Naive thymus-derived CD4-positive, alpha-beta T cell (primary cell): ENCODE data around the gene SLC38A3. TPM values are rescaled to one million over a fixed set of nuclear protein-coding genes. Genes with fewer than 3 reads are reported as not detected.
A peak's percentile ranks its signal among the peaks of the same experiment; 100 is the strongest.

ENCODE experiments used
- ATAC-seq: fragments of 150-1000 bp; cut with Tn5 transposase; 2 replicates; pipeline ENCODE4 v1.10.0; 2021; ENCODE audit warnings: mild to moderate bottlenecking, moderate library complexity
- CTCF ChIA-PET: fragments of 350-600 bp; sonication (Branson Sonifier 250); formaldehyde crosslinking; loops from one replicate; lab custom pipeline; 2021; ENCODE audit warnings: antibody characterized with exemption; lab: Charles Lee
- POLR2A ChIA-PET: fragments of 350-600 bp; sonication (Branson Sonifier 250); formaldehyde crosslinking; loops from one replicate; lab custom pipeline; 2021; ENCODE audit warnings: antibody characterized with exemption, inconsistent platforms; lab: Charles Lee
- DNase-seq, 9 donors: peaks; one replicate each; pipeline versions ENCODE4 v3.0.0 to v3.0.0-alpha.2; 2020 to 2022; ENCODE audit warnings: mixed read lengths in 1 of 9
- H3K27ac ChIP-seq: one replicate; pipeline ENCODE4 v1.7.0; 2013; ENCODE audit warnings: mild to moderate bottlenecking, low read depth, low read length, moderate library complexity
- H3K27me3 ChIP-seq, 2 donors: one replicate each; pipeline ENCODE4 v1.7.0; 2013; ENCODE audit warnings: low read length in 2 of 2, mild to moderate bottlenecking in 2 of 2, moderate library complexity in 2 of 2; ENCODE audit not compliant: control insufficient read depth in 2 of 2, insufficient read depth in 2 of 2
- H3K36me3 ChIP-seq, 3 experiments: 1 replicate in 2 of 3; 2 replicates in 1 of 3; pipeline ENCODE4 v1.7.0; 2013; ENCODE audit warnings: low read length in 3 of 3, mild to moderate bottlenecking in 3 of 3, moderate library complexity in 1 of 3; ENCODE audit not compliant: insufficient read depth in 3 of 3, control insufficient read depth in 2 of 3
- H3K4me1 ChIP-seq, 2 donors: one replicate each; pipeline ENCODE4 v1.7.0; 2013; ENCODE audit warnings: low read length in 2 of 2, mild to moderate bottlenecking in 2 of 2, moderate library complexity in 1 of 2; ENCODE audit not compliant: control insufficient read depth in 2 of 2, insufficient read depth in 2 of 2
- H3K4me3 ChIP-seq: 2 replicates; pipeline ENCODE4 v1.7.0; 2013; ENCODE audit warnings: mild to moderate bottlenecking, low read length
- H3K9me3 ChIP-seq, 3 experiments: 1 replicate in 2 of 3; 2 replicates in 1 of 3; pipeline ENCODE4 v1.7.0; 2013; ENCODE audit warnings: low read length in 3 of 3; ENCODE audit not compliant: control insufficient read depth in 2 of 3
- H3K27ac Mint-ChIP-seq, 9 donors: one replicate each; pipeline ENCODE4 v1.8.0; 2020 to 2022; ENCODE audit warnings: mixed read lengths in 9 of 9, mild to moderate bottlenecking in 8 of 9, moderate library complexity in 5 of 9, inconsistent platforms in 2 of 9
- H3K27me3 Mint-ChIP-seq, 5 donors: one replicate each; pipeline ENCODE4 v1.8.0; 2021 to 2022; ENCODE audit warnings: mixed read lengths in 5 of 5, mild to moderate bottlenecking in 1 of 5
- H3K36me3 Mint-ChIP-seq, 5 donors: one replicate each; pipeline ENCODE4 v1.8.0; 2020 to 2022; ENCODE audit warnings: mixed read lengths in 5 of 5, mild to moderate bottlenecking in 3 of 5, inconsistent platforms in 1 of 5
- H3K4me1 Mint-ChIP-seq, 7 donors: one replicate each; pipeline ENCODE4 v1.8.0; 2020 to 2022; ENCODE audit warnings: mixed read lengths in 7 of 7, mild to moderate bottlenecking in 3 of 7, inconsistent platforms in 1 of 7
- H3K4me3 Mint-ChIP-seq, 10 donors: one replicate each; pipeline ENCODE4 v1.8.0; 2020 to 2022; ENCODE audit warnings: mild to moderate bottlenecking in 10 of 10, mixed read lengths in 10 of 10, moderate library complexity in 6 of 10, inconsistent platforms in 2 of 10
- H3K9me3 Mint-ChIP-seq, 11 donors: one replicate each; pipeline ENCODE4 v1.8.0; 2020 to 2022; ENCODE audit warnings: mixed read lengths in 11 of 11, mild to moderate bottlenecking in 4 of 11, inconsistent platforms in 1 of 11, moderate library complexity in 1 of 11
- intact Hi-C, 2 donors: fragments of 100-400 bp; cut with micrococcal nuclease; formaldehyde crosslinking; loops; one replicate each; pipeline ENCODE4 v1.15.1; 2023
- polyA plus RNA-seq, 2 donors: library from polyadenylated mRNA; unstranded; fragments of 300-500 nt; fragmentation: Illumina TruSeq; gene quantifications; one replicate each; pipeline ENCODE4 v1.2.3, GENCODE V29; 2021
- total RNA-seq, 6 experiments: library from RNA in 5 of 6; stranded (reverse) in 5 of 6; gene quantifications; 1 replicate in 5 of 6; 2 replicates in 1 of 6; pipeline ENCODE4 v1.2.3 and lab custom pipeline; 2021 to 2026

Gene SLC38A3
- total and polyA plus RNA-seq, 7 experiments from 2014 or later, result 1.8 TPM; not detected in 6

DNA sequence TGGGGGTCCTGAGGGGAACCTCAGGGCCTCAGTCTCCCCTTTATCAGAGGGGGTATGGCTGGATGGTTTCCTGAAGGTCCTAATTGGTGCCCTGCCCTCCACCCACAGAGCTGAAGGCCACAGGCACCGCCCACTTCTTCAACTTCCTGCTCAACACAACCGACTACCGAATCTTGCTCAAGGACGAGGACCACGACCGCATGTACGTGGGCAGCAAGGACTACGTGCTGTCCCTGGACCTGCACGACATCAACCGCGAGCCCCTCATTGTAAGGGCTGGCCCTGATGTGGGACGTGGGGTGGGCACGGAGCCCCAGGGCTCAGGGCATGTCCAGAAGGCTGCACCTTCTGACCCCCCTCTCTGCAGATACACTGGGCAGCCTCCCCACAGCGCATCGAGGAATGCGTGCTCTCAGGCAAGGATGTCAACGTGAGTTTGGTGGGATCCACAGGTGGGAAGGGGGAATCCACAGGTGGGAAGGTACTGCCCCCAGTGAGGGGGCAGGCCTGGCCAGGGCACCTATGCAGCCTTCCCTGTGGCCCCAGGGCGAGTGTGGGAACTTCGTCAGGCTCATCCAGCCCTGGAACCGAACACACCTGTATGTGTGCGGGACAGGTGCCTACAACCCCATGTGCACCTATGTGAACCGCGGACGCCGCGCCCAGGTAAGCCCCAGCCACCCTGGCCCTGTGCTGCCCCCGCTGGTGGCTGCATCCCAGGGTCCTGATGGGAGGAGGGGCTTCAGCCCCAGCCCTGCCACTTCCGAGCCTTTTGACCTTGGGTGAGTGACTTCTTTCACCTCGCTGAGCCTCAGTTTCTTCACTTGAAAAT lies 31.2 kb upstream of the SLC38A3 start:
- H3K4me1 Mint-ChIP-seq, result peaks cover 0 to 4% (median 2%) of the 10 kb centered on the region in 7 donors
- ATAC-seq (no peak), DNase-seq (no peak)
- peak overlapping the region in 1 of 10 donors; percentile 33 for H3K4me3 Mint-ChIP-seq
- ChIA-PET CTCF (no interaction called here), POLR2A (no interaction called here)
- peak overlapping the region in 1 of 9 donors; percentile 23 for H3K27ac Mint-ChIP-seq
- H3K27me3 Mint-ChIP-seq, result no peaks in the 10 kb centered on the region
- Histone ChIP-seq H3K4me1 (no peaks in the 10 kb centered on the region), H3K27me3 (no peaks in the 10 kb centered on the region), H3K27ac (no peak overlapping the region), H3K36me3 (no peaks in the 10 kb centered on the region), H3K9me3 (no peaks in the 10 kb centered on the region), H3K4me3 (no peak overlapping the region)
- intact Hi-C loops, result no loop called here
- no peaks in the 10 kb centered on the region for H3K9me3 Mint-ChIP-seq
- no peaks in the 10 kb centered on the region for H3K36me3 Mint-ChIP-seq

GRCh38 chr3:50174517-50174895 lies 30.6 kb upstream of the SLC38A3 start:
- H3K9me3 Mint-ChIP-seq, result no peaks in the 10 kb centered on the region
- peaks cover 0 to 4% (median 2%) of the 10 kb centered on the region in 7 donors for H3K4me1 Mint-ChIP-seq
- H3K4me3 Mint-ChIP-seq, result no peak overlapping the region
- intact Hi-C loops, result no loop called here
- H3K36me3 Mint-ChIP-seq, result no peaks in the 10 kb centered on the region
- Histone ChIP-seq H3K9me3 (no peaks in the 10 kb centered on the region), H3K36me3 (no peaks in the 10 kb centered on the region), H3K27me3 (no peaks in the 10 kb centered on the region), H3K4me1 (no peaks in the 10 kb centered on the region), H3K4me3 (no peak overlapping the region), H3K27ac (no peak overlapping the region)
- H3K27me3 Mint-ChIP-seq, result no peaks in the 10 kb centered on the region
- H3K27ac Mint-ChIP-seq, result no peak overlapping the region
- ChIA-PET POLR2A (no interaction called here), CTCF (no interaction called here)
- DNase-seq (no peak), ATAC-seq (no peak)

- no peaks in the 10 kb centered on the region for H3K27me3 Mint-ChIP-seq
- ATAC-seq (no peak), DNase-seq (no peak)
- H3K4me1 Mint-ChIP-seq, result peaks cover 0 to 6% (median 2%) of the 10 kb centered on the region in 7 donors
- no peak overlapping the region for H3K27ac Mint-ChIP-seq
- no peak overlapping the region for H3K4me3 Mint-ChIP-seq
- Histone ChIP-seq H3K4me3 (no peak overlapping the region), H3K4me1 (no peaks in the 10 kb centered on the region), H3K27me3 (no peaks in the 10 kb centered on the region), H3K27ac (no peak overlapping the region), H3K36me3 (no peaks in the 10 kb centered on the region), H3K9me3 (no peaks in the 10 kb centered on the region)
- ChIA-PET POLR2A (no interaction called here), CTCF (no interaction called here)
- intact Hi-C loops, result no loop called here
- H3K36me3 Mint-ChIP-seq, result no peaks in the 10 kb centered on the region
- no peaks in the 10 kb centered on the region for H3K9me3 Mint-ChIP-seq
Observed at GRCh38 chr3:50174947-50175524, 30.0 kb upstream of the SLC38A3 start.

GRCh38 chr3:50177346-50177745 lies 27.7 kb upstream of the SLC38A3 start:
- no peaks in the 10 kb centered on the region for H3K9me3 ChIP-seq
- no peak overlapping the region for H3K4me3 Mint-ChIP-seq
- no peak for DNase-seq
- no peak overlapping the region for H3K4me3 ChIP-seq
- no peaks in the 10 kb centered on the region for H3K9me3 Mint-ChIP-seq
- no peak for ATAC-seq
- CTCF ChIA-PET, result no interaction called here
- no peaks in the 10 kb centered on the region for H3K27me3 ChIP-seq
- no peaks in the 10 kb centered on the region for H3K4me1 ChIP-seq
- peaks cover 0 to 6% (median 2%) of the 10 kb centered on the region in 7 donors for H3K4me1 Mint-ChIP-seq
- intact Hi-C loops, result no loop called here
- H3K36me3 Mint-ChIP-seq, result no peaks in the 10 kb centered on the region
- no peak overlapping the region for H3K27ac ChIP-seq
- no peaks in the 10 kb centered on the region for H3K27me3 Mint-ChIP-seq
- no peak overlapping the region for H3K27ac Mint-ChIP-seq
- POLR2A ChIA-PET, result no interaction called here
- H3K36me3 ChIP-seq, result no peaks in the 10 kb centered on the region

GRCh38 chr3:50179710-50180109 lies 25.4 kb upstream of the SLC38A3 start:
- no peak for ATAC-seq
- CTCF ChIA-PET, result interaction anchor here (1.2 kb wide), 2 partner anchors 10 to 13 kb away, joined by 3 to 4 read pairs; no protein-coding TSS in a partner anchor
- H3K4me1 ChIP-seq, result no peaks in the 10 kb centered on the region

DNA sequence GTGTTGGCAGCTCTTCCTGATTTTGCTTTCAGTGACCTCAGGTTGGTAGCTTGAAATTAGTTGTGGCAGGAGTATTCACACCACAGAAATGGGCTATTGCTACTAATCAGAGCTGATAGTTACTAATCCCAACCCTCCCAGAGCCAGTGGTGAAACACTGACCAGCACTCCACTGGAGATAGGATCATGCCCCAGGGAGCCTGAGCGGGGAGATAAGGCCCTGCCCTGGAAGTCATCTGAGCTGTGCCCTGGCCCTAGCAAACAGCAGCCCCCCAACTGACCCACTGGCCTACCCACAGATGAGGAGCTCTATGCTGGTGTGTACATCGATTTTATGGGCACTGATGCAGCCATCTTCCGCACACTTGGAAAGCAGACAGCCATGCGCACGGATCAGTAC lies 23.1 kb upstream of the SLC38A3 start:
- Mint-ChIP-seq H3K9me3 (no peaks in the 10 kb centered on the region), H3K36me3 (no peaks in the 10 kb centered on the region), H3K27ac (peak overlapping the region in 1 of 9 donors; percentile 10), H3K4me3 (no peak overlapping the region), H3K4me1 (peaks cover 0 to 3% (median 0%) of the 10 kb centered on the region in 7 donors), H3K27me3 (no peaks in the 10 kb centered on the region)
- intact Hi-C loops, result no loop called here
- DNase-seq (no peak), ATAC-seq (no peak)
- ChIA-PET POLR2A (no interaction called here), CTCF (interaction anchor here (0.9 to 1.3 kb wide), 2 partner anchors 10 to 44 kb away, joined by 3 read pairs; no protein-coding TSS in a partner anchor)
- H3K4me3 ChIP-seq, result no peak overlapping the region
- no peaks in the 10 kb centered on the region for H3K36me3 ChIP-seq
- no peaks in the 10 kb centered on the region for H3K9me3 ChIP-seq
- no peaks in the 10 kb centered on the region for H3K27me3 ChIP-seq
- no peak overlapping the region for H3K27ac ChIP-seq
- H3K4me1 ChIP-seq, result no peaks in the 10 kb centered on the region

More at GRCh38 chr3:50179710-50180109, 25.4 kb upstream of the SLC38A3 start:
- H3K27me3 Mint-ChIP-seq, result no peaks in the 10 kb centered on the region
- H3K27ac ChIP-seq, result no peak overlapping the region
- no peak overlapping the region for H3K27ac Mint-ChIP-seq
- no peaks in the 10 kb centered on the region for H3K36me3 Mint-ChIP-seq
- DNase-seq, result no peak
- H3K9me3 Mint-ChIP-seq, result no peaks in the 10 kb centered on the region
- intact Hi-C loops, result no loop called here
- H3K9me3 ChIP-seq, result no peaks in the 10 kb centered on the region
- no peaks in the 10 kb centered on the region for H3K27me3 ChIP-seq
- peaks cover 0 to 3% (median 0%) of the 10 kb centered on the region in 7 donors for H3K4me1 Mint-ChIP-seq
- no peaks in the 10 kb centered on the region for H3K36me3 ChIP-seq
- H3K4me3 Mint-ChIP-seq, result no peak overlapping the region
- H3K4me3 ChIP-seq, result no peak overlapping the region
- POLR2A ChIA-PET, result no interaction called here
